GM12801 (cell line): Measurements from ENCODE around the gene DLG3.

Experiments
- TF ChIP-seq, protein P1 (sequence below): IDR thresholded peaks from one replicate; pipeline ENCODE4 v1.5.1; 2011; ENCODE audit warnings: control low read depth; ENCODE audit not compliant: insufficient read length; ENCODE audit errors: extremely low read depth

Gene DLG3

DNA sequence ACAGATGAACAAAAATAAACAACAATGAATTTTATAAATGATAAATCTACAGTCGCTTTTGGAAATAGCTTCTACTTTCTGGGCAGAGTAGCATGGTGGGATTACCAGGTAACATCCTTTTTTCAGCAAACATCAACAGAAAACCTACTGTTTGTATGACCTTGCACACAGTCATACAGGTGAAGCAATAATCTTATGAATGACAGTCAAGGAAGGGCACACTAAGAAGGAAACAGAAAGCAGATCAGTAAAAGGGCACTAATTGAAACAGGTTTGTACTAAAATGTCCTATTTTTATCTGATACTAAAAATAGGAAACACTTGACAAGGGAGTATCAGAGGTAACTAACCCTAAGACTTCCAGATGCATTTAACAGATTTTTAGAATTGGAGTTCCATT lies 108.9 kb downstream of the DLG3 start:
- TF ChIP-seq, protein P1, sequence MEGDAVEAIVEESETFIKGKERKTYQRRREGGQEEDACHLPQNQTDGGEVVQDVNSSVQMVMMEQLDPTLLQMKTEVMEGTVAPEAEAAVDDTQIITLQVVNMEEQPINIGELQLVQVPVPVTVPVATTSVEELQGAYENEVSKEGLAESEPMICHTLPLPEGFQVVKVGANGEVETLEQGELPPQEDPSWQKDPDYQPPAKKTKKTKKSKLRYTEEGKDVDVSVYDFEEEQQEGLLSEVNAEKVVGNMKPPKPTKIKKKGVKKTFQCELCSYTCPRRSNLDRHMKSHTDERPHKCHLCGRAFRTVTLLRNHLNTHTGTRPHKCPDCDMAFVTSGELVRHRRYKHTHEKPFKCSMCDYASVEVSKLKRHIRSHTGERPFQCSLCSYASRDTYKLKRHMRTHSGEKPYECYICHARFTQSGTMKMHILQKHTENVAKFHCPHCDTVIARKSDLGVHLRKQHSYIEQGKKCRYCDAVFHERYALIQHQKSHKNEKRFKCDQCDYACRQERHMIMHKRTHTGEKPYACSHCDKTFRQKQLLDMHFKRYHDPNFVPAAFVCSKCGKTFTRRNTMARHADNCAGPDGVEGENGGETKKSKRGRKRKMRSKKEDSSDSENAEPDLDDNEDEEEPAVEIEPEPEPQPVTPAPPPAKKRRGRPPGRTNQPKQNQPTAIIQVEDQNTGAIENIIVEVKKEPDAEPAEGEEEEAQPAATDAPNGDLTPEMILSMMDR, result no peak

DNA sequence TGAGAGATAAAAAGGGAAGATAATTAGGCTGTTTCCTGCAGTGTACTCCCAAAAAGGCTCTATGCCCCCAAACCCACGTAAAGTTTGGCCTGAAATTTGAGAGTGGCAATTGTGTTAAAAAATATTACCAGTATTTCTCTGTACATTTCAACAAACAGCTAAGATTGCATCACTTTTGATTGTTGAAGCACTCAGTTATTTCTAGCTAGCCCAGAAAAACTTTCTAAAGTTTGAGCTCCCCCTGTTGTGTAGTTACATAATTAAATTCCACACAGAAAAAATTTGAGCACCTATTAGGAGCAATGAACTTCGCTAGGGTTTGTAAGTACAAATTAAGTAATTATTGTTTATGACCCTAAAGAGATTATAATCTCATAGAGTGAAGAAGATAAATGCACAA lies 109.4 kb downstream of the DLG3 start:
- TF ChIP-seq, protein P1, result no peak

DNA sequence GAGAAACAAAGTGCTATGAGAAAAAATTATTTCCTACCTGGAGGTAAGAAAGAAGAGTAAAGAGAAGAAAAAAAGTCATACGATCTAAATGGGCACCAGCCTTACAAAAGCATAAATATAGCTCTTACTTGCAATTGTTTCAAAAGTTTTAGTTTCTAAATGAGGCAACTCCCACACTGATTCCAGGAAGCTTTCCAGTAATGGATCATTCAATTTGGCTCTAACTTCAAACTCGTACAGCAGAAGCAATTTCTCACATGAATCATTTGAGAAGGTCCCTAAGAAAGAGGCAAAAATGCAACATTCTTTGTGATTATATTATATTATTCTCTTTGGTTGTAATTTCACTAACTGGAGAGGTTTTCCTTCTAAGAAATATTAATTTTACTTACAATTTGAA lies 109.9 kb downstream of the DLG3 start:
- TF ChIP-seq, protein P1, result no peak

DNA sequence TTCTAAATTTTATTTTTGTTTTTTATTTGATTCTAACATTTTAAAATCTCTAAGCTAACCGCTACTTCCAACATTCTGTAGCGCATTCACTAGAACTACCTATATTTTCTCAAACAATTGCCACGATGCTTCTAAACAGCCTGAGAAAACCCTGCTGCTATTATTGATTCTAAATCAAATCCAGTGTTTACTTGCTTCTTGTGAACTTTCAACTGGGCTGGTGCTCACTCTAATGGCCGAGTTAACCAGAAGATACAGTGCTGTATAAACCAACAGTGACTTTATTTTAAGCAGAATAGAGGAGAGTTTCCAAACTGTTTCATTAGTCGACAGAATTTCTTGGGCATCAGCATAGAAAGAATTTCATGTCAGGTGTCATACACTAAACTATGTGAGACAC lies 110.3 kb downstream of the DLG3 start:
- TF ChIP-seq, protein P1, result no peak
